CD4-positive, CD25-positive, alpha-beta regulatory T cell (primary cell): ENCODE results near the gene TCF7L2. TPM values are rescaled to one million over a fixed set of nuclear protein-coding genes. Genes with fewer than 3 reads are reported as not detected.
A peak's percentile ranks its signal among the peaks of the same experiment; 100 is the strongest.

ENCODE experiments used
- ATAC-seq, 2 donors: fragments of 150-1000 bp; cut with Tn5 transposase; one replicate each; pipeline ENCODE4 v1.10.0; 2021; ENCODE audit warnings: low read depth in 2 of 2, moderate number of reproducible peaks in 2 of 2, moderate library complexity in 1 of 2
- DNase-seq, 3 donors: peaks; one replicate each; pipeline versions ENCODE4 v3.0.0 to v3.0.0-alpha.2; 2012 to 2022; ENCODE audit warnings: mixed read lengths in 1 of 3
- H3K27ac ChIP-seq: one replicate; pipeline ENCODE4 v1.7.0; 2013; ENCODE audit warnings: mild to moderate bottlenecking, low read length; ENCODE audit not compliant: insufficient read depth, poor library complexity, severe bottlenecking
- H3K27me3 ChIP-seq: one replicate; pipeline ENCODE4 v1.7.0; 2013; ENCODE audit warnings: low read length; ENCODE audit not compliant: control insufficient read depth, insufficient read depth
- H3K36me3 ChIP-seq: one replicate; pipeline ENCODE4 v1.7.0; 2013; ENCODE audit warnings: mild to moderate bottlenecking, low read length, moderate library complexity; ENCODE audit not compliant: control insufficient read depth, insufficient read depth
- H3K4me1 ChIP-seq: 2 replicates; pipeline ENCODE4 v1.7.0; 2013; ENCODE audit warnings: mild to moderate bottlenecking, low read length; ENCODE audit not compliant: insufficient read depth, control insufficient read depth, poor library complexity, severe bottlenecking
- H3K4me3 ChIP-seq: one replicate; pipeline ENCODE4 v1.7.0; 2013; ENCODE audit warnings: low read depth, mild to moderate bottlenecking, low read length, moderate library complexity
- H3K9me3 ChIP-seq, 2 experiments: 1 replicate in 1 of 2; 2 replicates in 1 of 2; pipeline ENCODE4 v1.7.0; 2013; ENCODE audit warnings: low read length in 2 of 2, mild to moderate bottlenecking in 1 of 2, moderate library complexity in 1 of 2; ENCODE audit not compliant: control insufficient read depth in 2 of 2
- H3K27ac Mint-ChIP-seq, 3 donors: one replicate each; pipeline ENCODE4 v1.8.0; 2020 to 2022; ENCODE audit warnings: mild to moderate bottlenecking in 3 of 3, mixed read lengths in 3 of 3, moderate library complexity in 2 of 3
- H3K27me3 Mint-ChIP-seq: one replicate; pipeline ENCODE4 v1.8.0; 2022; ENCODE audit warnings: mild to moderate bottlenecking, mixed read lengths
- H3K36me3 Mint-ChIP-seq: one replicate; pipeline ENCODE4 v1.8.0; 2020; ENCODE audit warnings: mixed read lengths
- H3K4me1 Mint-ChIP-seq, 4 donors: one replicate each; pipeline ENCODE4 v1.8.0; 2020 to 2022; ENCODE audit warnings: mixed read lengths in 4 of 4, mild to moderate bottlenecking in 1 of 4
- H3K4me3 Mint-ChIP-seq, 4 donors: one replicate each; pipeline ENCODE4 v1.8.0; 2020 to 2022; ENCODE audit warnings: mild to moderate bottlenecking in 4 of 4, mixed read lengths in 4 of 4, moderate library complexity in 3 of 4
- H3K9me3 Mint-ChIP-seq, 7 donors: one replicate each; pipeline ENCODE4 v1.8.0; 2020 to 2022; ENCODE audit warnings: mixed read lengths in 7 of 7, mild to moderate bottlenecking in 3 of 7, moderate library complexity in 2 of 7
- polyA plus RNA-seq, 4 donors: library from polyadenylated mRNA; unstranded; fragments of 300-500 nt; fragmentation: Illumina TruSeq; gene quantifications; one replicate each; pipeline ENCODE4 v1.2.3, GENCODE V29; 2021
- total RNA-seq: library from RNA; stranded (reverse); gene quantifications from one replicate; pipeline ENCODE4 v1.2.3, GENCODE V29; 2022

Gene TCF7L2
- total and polyA plus RNA-seq, 5 donors from 2014 or later = 0.38 to 1.8 (median 0.52) TPM; not detected in 1

- ATAC-seq (no peak), DNase-seq (no peak)
- Histone ChIP-seq H3K36me3 (no peaks in the 10 kb centered on the region), H3K27ac (no peak overlapping the region), H3K27me3 (peaks cover 13% of the 10 kb centered on the region), H3K4me3 (no peak overlapping the region), H3K4me1 (peaks cover 31% of the 10 kb centered on the region), H3K9me3 (no peaks in the 10 kb centered on the region)
- peak overlapping the region; percentile 38 to 64 (median 59) for H3K27ac Mint-ChIP-seq
- no peaks in the 10 kb centered on the region for H3K36me3 Mint-ChIP-seq
- H3K9me3 Mint-ChIP-seq = peaks cover 0 to 7% (median 0%) of the 10 kb centered on the region in 7 donors
- H3K27me3 Mint-ChIP-seq = peaks cover 66% of the 10 kb centered on the region
- peaks cover 0 to 31% (median 14%) of the 10 kb centered on the region in 4 donors for H3K4me1 Mint-ChIP-seq
- peak overlapping the region; percentile 86 to 94 (median 90) for H3K4me3 Mint-ChIP-seq
Measured at GRCh38 chr10:112949143-112949823, 764 bp upstream of the TCF7L2 start.

DNA sequence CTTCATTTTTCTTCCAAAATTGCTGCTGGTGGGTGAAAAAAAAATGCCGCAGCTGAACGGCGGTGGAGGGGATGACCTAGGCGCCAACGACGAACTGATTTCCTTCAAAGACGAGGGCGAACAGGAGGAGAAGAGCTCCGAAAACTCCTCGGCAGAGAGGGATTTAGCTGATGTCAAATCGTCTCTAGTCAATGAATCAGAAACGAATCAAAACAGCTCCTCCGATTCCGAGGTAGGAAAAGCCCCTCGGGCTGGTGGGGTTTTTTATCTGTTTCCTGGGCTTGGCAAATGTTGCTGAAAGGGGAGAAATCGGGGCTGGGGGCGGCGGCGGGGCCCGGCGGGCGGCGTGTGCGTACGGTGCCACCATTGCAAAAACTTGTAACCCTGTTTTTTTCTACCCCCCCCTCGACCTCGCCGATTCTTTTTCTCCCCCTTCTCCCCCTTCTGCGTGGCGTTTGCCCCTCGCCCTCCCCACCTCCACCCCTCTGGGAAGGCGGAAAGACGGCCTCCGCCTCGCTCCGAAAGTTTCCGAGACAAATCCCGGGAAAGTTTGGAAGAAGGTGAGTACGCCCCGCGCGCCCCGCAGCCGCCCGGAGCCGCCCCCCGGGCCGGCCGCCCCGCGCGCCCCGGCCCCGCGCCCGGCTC lies 789 bp downstream of the TCF7L2 start:
- no peak for ATAC-seq
- peaks cover 77% of the 10 kb centered on the region for H3K27me3 Mint-ChIP-seq
- H3K27ac ChIP-seq = peak overlapping the region; percentile 14
- peaks cover 31% of the 10 kb centered on the region for H3K4me1 ChIP-seq
- peak overlapping the region; percentile 46 to 85 (median 70) for H3K27ac Mint-ChIP-seq
- no peaks in the 10 kb centered on the region for H3K36me3 Mint-ChIP-seq
- H3K4me3 Mint-ChIP-seq = peak overlapping the region; percentile 53 to 91 (median 88)
- no peaks in the 10 kb centered on the region for H3K36me3 ChIP-seq
- DNase-seq = peak in 2 of 3 donors; percentile 9 to 16
- H3K4me1 Mint-ChIP-seq = peaks cover 0 to 36% (median 14%) of the 10 kb centered on the region in 4 donors
- H3K4me3 ChIP-seq = peak overlapping the region; percentile 70
- no peaks in the 10 kb centered on the region for H3K9me3 ChIP-seq
- peaks cover 19% of the 10 kb centered on the region for H3K27me3 ChIP-seq
- H3K9me3 Mint-ChIP-seq = peaks cover 0 to 7% (median 0%) of the 10 kb centered on the region in 7 donors

DNA sequence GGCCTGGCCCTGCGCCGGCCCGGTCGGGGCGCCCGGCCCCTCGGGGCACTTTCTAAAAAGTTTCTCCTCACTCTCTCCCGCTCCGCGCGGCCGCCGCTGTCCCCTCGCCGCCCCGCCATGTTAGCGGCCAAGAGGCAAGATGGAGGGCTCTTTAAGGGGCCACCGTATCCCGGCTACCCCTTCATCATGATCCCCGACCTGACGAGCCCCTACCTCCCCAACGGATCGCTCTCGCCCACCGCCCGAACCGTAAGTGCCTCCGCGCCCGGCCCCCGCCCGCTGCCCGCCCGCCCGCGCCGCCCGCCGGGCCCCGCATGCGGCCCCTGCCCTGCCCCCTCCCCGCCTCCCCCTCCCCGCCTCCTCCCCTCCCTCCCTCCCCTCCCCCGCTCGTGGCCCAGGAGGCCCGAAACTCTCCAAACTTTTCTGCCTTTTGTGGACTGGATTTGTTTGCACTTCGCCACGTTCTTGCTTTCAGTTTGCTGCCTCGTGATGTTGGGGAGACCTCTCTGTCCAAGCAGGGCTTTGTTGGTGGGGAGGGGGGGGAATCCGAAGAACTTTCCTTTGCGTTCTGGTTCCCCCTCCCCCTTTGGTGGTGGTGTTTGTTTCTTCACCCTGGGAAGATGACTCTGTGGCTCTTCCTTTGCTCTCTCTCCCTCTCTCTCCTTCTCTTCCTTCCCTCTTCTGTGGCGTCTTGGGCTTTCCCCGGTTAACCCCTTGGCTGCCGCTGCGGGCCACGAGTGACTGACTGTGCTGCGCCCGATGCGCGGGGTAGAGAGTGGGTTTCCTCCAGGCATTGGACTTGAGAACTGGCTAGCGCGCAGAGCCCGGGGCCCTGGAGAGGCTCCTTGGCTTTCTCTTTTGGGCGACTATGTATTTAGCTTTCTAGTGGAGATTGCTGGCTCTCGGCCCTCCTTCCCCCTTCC lies 1.6 kb downstream of the TCF7L2 start:
- no peaks in the 10 kb centered on the region for H3K36me3 ChIP-seq
- H3K27ac ChIP-seq = no peak overlapping the region
- peaks cover 0 to 7% (median 0%) of the 10 kb centered on the region in 7 donors for H3K9me3 Mint-ChIP-seq
- H3K4me3 ChIP-seq = peak overlapping the region; percentile 67
- peaks cover 78% of the 10 kb centered on the region for H3K27me3 Mint-ChIP-seq
- H3K36me3 Mint-ChIP-seq = no peaks in the 10 kb centered on the region
- H3K4me1 ChIP-seq = peaks cover 31% of the 10 kb centered on the region
- ATAC-seq (peak; percentile 24 to 26), DNase-seq (peak; percentile 5 to 16 (median 11))
- peaks cover 20% of the 10 kb centered on the region for H3K27me3 ChIP-seq
- no peaks in the 10 kb centered on the region for H3K9me3 ChIP-seq
- H3K4me1 Mint-ChIP-seq = peaks cover 0 to 39% (median 15%) of the 10 kb centered on the region in 4 donors
- peak overlapping the region; percentile 86 to 98 (median 92) for H3K4me3 Mint-ChIP-seq
- H3K27ac Mint-ChIP-seq = peak overlapping the region in 2 of 3 donors; percentile 75 to 80

DNA sequence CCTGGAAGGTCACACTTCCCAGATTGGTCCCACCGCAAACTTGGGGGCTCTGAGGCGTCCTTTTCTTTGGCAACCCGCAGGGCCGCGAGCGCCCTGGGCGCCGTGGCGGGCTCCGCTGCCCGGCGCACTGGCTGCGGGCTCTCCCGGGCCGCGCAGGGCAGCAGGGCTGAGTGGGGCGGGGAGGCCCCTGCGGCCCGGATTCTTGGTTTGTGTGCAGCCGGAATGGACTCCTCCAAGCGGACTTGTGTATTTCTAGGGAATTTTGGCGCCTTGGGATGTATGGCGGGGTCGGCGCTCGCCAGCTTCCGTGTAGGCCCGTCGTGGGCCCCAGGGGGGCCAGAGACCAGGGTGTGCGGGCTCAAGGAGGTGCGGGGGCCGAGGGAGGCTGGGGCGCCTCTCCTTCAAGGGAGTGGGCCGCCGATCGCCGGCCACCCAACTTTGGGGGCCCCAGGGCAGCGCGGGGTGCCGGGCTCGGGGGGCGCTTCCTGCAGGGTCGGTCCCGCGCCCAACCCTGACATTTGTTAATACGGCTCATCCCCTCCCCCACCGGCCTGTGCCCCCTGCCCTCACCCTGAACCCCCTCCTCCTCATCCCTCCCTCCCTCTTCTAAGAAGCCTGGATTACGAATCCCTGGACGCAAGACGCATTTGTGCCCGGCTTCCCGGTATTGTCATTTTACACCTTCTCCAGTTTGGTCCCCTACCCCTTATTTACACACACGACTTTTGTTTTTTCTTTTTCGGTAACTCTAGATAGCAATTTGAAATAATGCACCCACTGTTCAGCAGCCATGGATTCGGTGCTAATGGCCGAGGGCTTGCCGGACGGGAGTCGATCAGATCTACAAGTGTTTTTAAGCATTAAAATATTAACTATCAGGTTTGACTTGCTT lies 2.5 kb downstream of the TCF7L2 start:
- no peaks in the 10 kb centered on the region for H3K9me3 ChIP-seq
- peaks cover 0 to 7% (median 0%) of the 10 kb centered on the region in 7 donors for H3K9me3 Mint-ChIP-seq
- no peak overlapping the region for H3K27ac ChIP-seq
- DNase-seq (peak in 1 of 3 donors; percentile 9), ATAC-seq (no peak)
- H3K4me3 ChIP-seq = peak overlapping the region; percentile 67
- H3K4me1 ChIP-seq = peaks cover 31% of the 10 kb centered on the region
- H3K27ac Mint-ChIP-seq = peak overlapping the region in 1 of 3 donors; percentile 80
- peaks cover 20% of the 10 kb centered on the region for H3K27me3 ChIP-seq
- no peaks in the 10 kb centered on the region for H3K36me3 ChIP-seq
- H3K36me3 Mint-ChIP-seq = no peaks in the 10 kb centered on the region
- H3K27me3 Mint-ChIP-seq = peaks cover 83% of the 10 kb centered on the region
- H3K4me1 Mint-ChIP-seq = peaks cover 0 to 39% (median 15%) of the 10 kb centered on the region in 4 donors
- H3K4me3 Mint-ChIP-seq = peak overlapping the region; percentile 86 to 98 (median 92)

- peaks cover 77% of the 10 kb centered on the region for H3K27me3 Mint-ChIP-seq
- no peaks in the 10 kb centered on the region for H3K36me3 Mint-ChIP-seq
- Histone ChIP-seq H3K36me3 (no peaks in the 10 kb centered on the region), H3K9me3 (no peaks in the 10 kb centered on the region), H3K27me3 (peaks cover 22% of the 10 kb centered on the region), H3K27ac (no peak overlapping the region), H3K4me1 (peaks cover 31% of the 10 kb centered on the region), H3K4me3 (no peak overlapping the region)
- H3K9me3 Mint-ChIP-seq = peaks cover 0 to 7% (median 0%) of the 10 kb centered on the region in 7 donors
- peak overlapping the region in 1 of 3 donors; percentile 74 for H3K27ac Mint-ChIP-seq
- DNase-seq = no peak
- H3K4me1 Mint-ChIP-seq = peaks cover 0 to 39% (median 14%) of the 10 kb centered on the region in 4 donors
- ATAC-seq = no peak
- H3K4me3 Mint-ChIP-seq = peak overlapping the region; percentile 45 to 90 (median 70)
Measured at GRCh38 chr10:112953174-112954159, 3.4 kb downstream of the TCF7L2 start.

DNA sequence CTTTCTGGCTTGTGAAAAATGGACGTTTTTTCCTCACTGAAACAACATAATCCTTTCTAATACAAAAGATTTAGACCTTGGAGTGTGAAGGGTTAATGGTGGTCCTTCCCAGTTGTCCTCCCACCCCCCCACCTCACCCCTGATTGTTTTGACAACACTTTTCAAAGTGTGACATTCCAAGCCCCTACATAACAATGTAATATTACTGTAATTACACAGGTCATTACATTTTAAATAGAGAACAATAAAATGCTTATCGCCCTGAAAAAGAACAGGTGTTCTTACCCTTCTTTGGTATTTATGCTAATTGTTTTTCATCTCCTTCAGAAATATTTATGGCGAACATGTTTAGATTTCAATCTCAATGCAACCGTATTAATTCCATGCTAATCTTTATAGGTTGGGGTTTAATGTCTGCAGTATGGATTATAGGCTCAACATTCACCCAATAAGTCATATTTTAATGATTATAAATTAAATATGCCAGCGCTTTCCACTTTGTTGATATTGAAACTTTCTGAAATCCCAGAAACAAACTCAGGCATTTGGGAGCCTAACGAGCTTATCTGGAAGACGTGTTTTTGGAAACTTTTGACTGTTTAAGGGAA lies 5.0 kb downstream of the TCF7L2 start:
- peaks cover 0 to 28% (median 12%) of the 10 kb centered on the region in 4 donors for H3K4me1 Mint-ChIP-seq
- H3K9me3 Mint-ChIP-seq = peaks cover 0 to 7% (median 0%) of the 10 kb centered on the region in 7 donors
- Histone ChIP-seq H3K9me3 (no peaks in the 10 kb centered on the region), H3K4me1 (peaks cover 19% of the 10 kb centered on the region), H3K27me3 (peaks cover 23% of the 10 kb centered on the region), H3K4me3 (no peak overlapping the region), H3K36me3 (no peaks in the 10 kb centered on the region), H3K27ac (no peak overlapping the region)
- H3K36me3 Mint-ChIP-seq = no peaks in the 10 kb centered on the region
- H3K27me3 Mint-ChIP-seq = peaks cover 70% of the 10 kb centered on the region
- no peak for DNase-seq
- no peak overlapping the region for H3K4me3 Mint-ChIP-seq
- H3K27ac Mint-ChIP-seq = no peak overlapping the region
- ATAC-seq = no peak
